ENCODE results near the gene ATP8A2.

The ATP8A2 gene

GRCh38 chr13:26021956-26022355, 650.2 kb downstream of the ATP8A2 start:
- no peak for DNase-seq

- no peak for DNase-seq
Measured at GRCh38 chr13:26022538-26023292, 650.9 kb downstream of the ATP8A2 start.

- no peak for DNase-seq
Measured at GRCh38 chr13:26024558-26024957, 652.8 kb downstream of the ATP8A2 start.

GRCh38 chr13:26025196-26025595, 653.4 kb downstream of the ATP8A2 start:
- DNase-seq: no peak

GRCh38 chr13:26025771-26026170, 654.0 kb downstream of the ATP8A2 start:
- DNase-seq: no peak

GRCh38 chr13:26026211-26026610, 654.4 kb downstream of the ATP8A2 start:
- DNase-seq: no peak

- no peak for DNase-seq
Measured at GRCh38 chr13:26029581-26030136, 657.9 kb downstream of the ATP8A2 start.

- DNase-seq: no peak
Measured at GRCh38 chr13:26030331-26030730, 658.6 kb downstream of the ATP8A2 start.

- no peak for DNase-seq
Measured at GRCh38 chr13:26034018-26034417, 662.2 kb downstream of the ATP8A2 start.

- DNase-seq: no peak
Measured at GRCh38 chr13:26036383-26036782, 664.6 kb downstream of the ATP8A2 start.

- DNase-seq: peak in 1 of 2 donors; percentile 8
Measured at GRCh38 chr13:26037302-26037701, 665.5 kb downstream of the ATP8A2 start.

GRCh38 chr13:26038931-26039475, 667.2 kb downstream of the ATP8A2 start:
- DNase-seq: no peak

- no peak for DNase-seq
Measured at GRCh38 chr13:26041444-26041843, 669.7 kb downstream of the ATP8A2 start.

GRCh38 chr13:26042785-26043184, 671.0 kb downstream of the ATP8A2 start:
- no peak for DNase-seq

GRCh38 chr13:26045142-26045541, 673.4 kb downstream of the ATP8A2 start:
- no peak for DNase-seq

GRCh38 chr13:26046639-26047038, 674.9 kb downstream of the ATP8A2 start:
- no peak for DNase-seq

GRCh38 chr13:26047040-26047439, 675.3 kb downstream of the ATP8A2 start:
- no peak for DNase-seq

GRCh38 chr13:26048741-26049140, 677.0 kb downstream of the ATP8A2 start:
- DNase-seq: no peak

- no peak for DNase-seq
Measured at GRCh38 chr13:26050568-26051230, 678.9 kb downstream of the ATP8A2 start.

- no peak for DNase-seq
Measured at GRCh38 chr13:26051231-26051656, 679.5 kb downstream of the ATP8A2 start.

- DNase-seq: peak in 1 of 2 donors; percentile 2
Measured at GRCh38 chr13:26051657-26052311, 680.0 kb downstream of the ATP8A2 start, which contains the start of gene SHISA2. Gene SHISA2, minus strand, starts transcription at chr13:26052016. Its CDS starts 1,041 bp downstream, at chr13:26050975.

- no peak for DNase-seq
Measured at GRCh38 chr13:26052337-26052736, 680.6 kb downstream of the ATP8A2 start.

- DNase-seq: no peak
Measured at GRCh38 chr13:26053418-26053980, 681.7 kb downstream of the ATP8A2 start.
